ENCODE data around the gene WSCD2.

The WSCD2 gene

GRCh38 chr12:108109504-108109903, 19.6 kb upstream of the WSCD2 start:
- DNase-seq, result no peak

GRCh38 chr12:108109954-108110353, 19.1 kb upstream of the WSCD2 start:
- no peak for DNase-seq

- DNase-seq, result no peak
Measured at GRCh38 chr12:108110844-108111243, 18.2 kb upstream of the WSCD2 start.

- no peak for DNase-seq
Measured at GRCh38 chr12:108112832-108113556, 16.1 kb upstream of the WSCD2 start.

GRCh38 chr12:108115123-108116121, 13.7 kb upstream of the WSCD2 start:
- DNase-seq, result peak; percentile 22

- DNase-seq, result no peak
Measured at GRCh38 chr12:108116254-108116653, 12.8 kb upstream of the WSCD2 start.

- no peak for DNase-seq
Measured at GRCh38 chr12:108116699-108117098, 12.4 kb upstream of the WSCD2 start.

- DNase-seq, result no peak
Measured at GRCh38 chr12:108117163-108117849, 11.8 kb upstream of the WSCD2 start.

- no peak for DNase-seq
Measured at GRCh38 chr12:108117902-108118301, 11.2 kb upstream of the WSCD2 start.

- DNase-seq, result peak; percentile 9
Measured at GRCh38 chr12:108119126-108119973, 9.7 kb upstream of the WSCD2 start.

- DNase-seq, result no peak
Measured at GRCh38 chr12:108119974-108120862, 8.9 kb upstream of the WSCD2 start.

- no peak for DNase-seq
Measured at GRCh38 chr12:108120863-108121165, 8.3 kb upstream of the WSCD2 start.

- no peak for DNase-seq
Measured at GRCh38 chr12:108121320-108121719, 7.8 kb upstream of the WSCD2 start.

- DNase-seq, result no peak
Measured at GRCh38 chr12:108121728-108122471, 7.2 kb upstream of the WSCD2 start.

GRCh38 chr12:108122644-108123043, 6.4 kb upstream of the WSCD2 start:
- DNase-seq, result no peak

GRCh38 chr12:108123402-108123801, 5.7 kb upstream of the WSCD2 start:
- DNase-seq, result no peak

GRCh38 chr12:108125073-108125472, 4.0 kb upstream of the WSCD2 start:
- DNase-seq, result no peak

GRCh38 chr12:108126212-108126611, 2.9 kb upstream of the WSCD2 start:
- no peak for DNase-seq

GRCh38 chr12:108126990-108127501, 2.0 kb upstream of the WSCD2 start:
- peak; percentile 67 for DNase-seq

GRCh38 chr12:108127654-108128053, 1.4 kb upstream of the WSCD2 start:
- peak; percentile 9 for DNase-seq

Data from suppressor macrophage treated with lipopolysaccharide for 4 hours (primary cell).